Panc1 (cell line): Measurements from ENCODE around the gene DEDD. TPM values are rescaled to one million over a fixed set of nuclear protein-coding genes. Genes with fewer than 3 reads are reported as not detected.

ENCODE experiments used
- ATAC-seq: fragments of 200-7000 bp; cut with Tn5 transposase; 2 replicates; pipeline ENCODE4 v1.9.1; 2020; ENCODE audit warnings: mild to moderate bottlenecking, moderate library complexity
- BruUV-seq: library from RNA; stranded (reverse); fragments of 400-500 nt; replicated peaks from 2 replicates; lab custom pipeline; 2021; lab: Mats Ljungman, UMichigan
- CTCF ChIA-PET: fragments of 300-600 bp; sonication (Branson Sonifier 250); formaldehyde crosslinking; loops from one replicate; lab custom pipeline; 2022; ENCODE audit warnings: antibody characterized with exemption; lab: Charles Lee
- POLR2A ChIA-PET: fragments of 300-600 bp; sonication (Branson Sonifier 250); formaldehyde crosslinking; loops from one replicate; lab custom pipeline; 2022; ENCODE audit warnings: antibody characterized with exemption; lab: Charles Lee
- DNase-seq: peaks from one replicate; pipeline ENCODE4 v3.0.0-alpha.2; 2010; ENCODE audit warnings: low read depth, low spot score
- H3K27ac ChIP-seq: 2 replicates; pipeline ENCODE4 v1.5.1; 2011; ENCODE audit warnings: mild to moderate bottlenecking, low read length, inconsistent platforms
- H3K27me3 ChIP-seq: fragments of 200-500 bp; sonication (Bioruptor generic); 2 replicates; pipeline ENCODE4 v1.6.0; 2014; ENCODE audit warnings: low read length, inconsistent platforms; ENCODE audit not compliant: control insufficient read depth, insufficient read depth
- H3K36me3 ChIP-seq: fragments of 200-500 bp; sonication (Bioruptor generic); 2 replicates; pipeline ENCODE4 v1.5.1; 2014; ENCODE audit warnings: inconsistent platforms, mild to moderate bottlenecking, low read length, moderate library complexity; ENCODE audit not compliant: control insufficient read depth, insufficient read depth
- H3K4me1 ChIP-seq: 2 replicates; pipeline ENCODE4 v1.5.1; 2011; ENCODE audit warnings: inconsistent platforms, mild to moderate bottlenecking, low read length, moderate library complexity; ENCODE audit not compliant: control insufficient read depth, insufficient read depth
- H3K4me3 ChIP-seq, 2 experiments: 2 replicates each; pipeline ENCODE4 v1.5.1; 2011 to 2012; ENCODE audit warnings: low read depth in 2 of 2, low read length in 2 of 2, mild to moderate bottlenecking in 2 of 2, inconsistent platforms in 1 of 2, moderate library complexity in 1 of 2
- H3K9me3 ChIP-seq: fragments of 200-500 bp; sonication (Bioruptor generic); 2 replicates; pipeline ENCODE4 v1.5.1; 2014; ENCODE audit warnings: low read depth, mild to moderate bottlenecking, inconsistent platforms, low read length, moderate library complexity; ENCODE audit not compliant: control insufficient read depth, insufficient read depth
- CTCF ChIP-seq: fragments of 450-650 bp; IDR thresholded peaks from 2 replicates; pipeline ENCODE4 v1.5.1; 2017; ENCODE audit warnings: mild to moderate bottlenecking
- POLR2AphosphoS5 ChIP-seq: IDR thresholded peaks from 2 replicates; pipeline ENCODE4 v1.6.1; 2012; ENCODE audit warnings: mild to moderate bottlenecking, low read depth, low read length, moderate library complexity
- REST ChIP-seq, 2 experiments: IDR thresholded peaks; 2 replicates each; pipeline ENCODE4 v1.6.1; 2011 to 2012; ENCODE audit warnings: low read depth in 2 of 2, control low read depth in 1 of 2, low read length in 1 of 2, mild to moderate bottlenecking in 1 of 2, moderate library complexity in 1 of 2; ENCODE audit not compliant: insufficient read depth in 1 of 2
- SIN3A ChIP-seq: IDR thresholded peaks from 2 replicates; pipeline ENCODE4 v1.6.1; 2012; ENCODE audit warnings: low read depth, mild to moderate bottlenecking, low read length, moderate library complexity, borderline replicate concordance; ENCODE audit not compliant: insufficient read depth
- TCF7L2 ChIP-seq: IDR thresholded peaks from 2 replicates; pipeline ENCODE4 v1.6.1; 2011; ENCODE audit warnings: mild to moderate bottlenecking, low read depth, low read length, inconsistent platforms
- in situ Hi-C: cut with HindIII; loops from 2 replicates; pipeline ENCODE4 v1.10.0; 2016; ENCODE audit warnings: low sequenced_read_pairs, low pct_unique_long_range_greater_than_20kb
- intact Hi-C: fragments of 100-400 bp; cut with micrococcal nuclease; formaldehyde crosslinking; loops from one replicate; pipeline ENCODE4 v1.10.0; 2022; ENCODE audit not compliant: unreplicated experiment
- total RNA-seq: library from RNA; stranded (reverse); gene quantifications from one replicate; pipeline ENCODE4 v1.2.1, GENCODE V29; 2021; ENCODE audit not compliant: unreplicated experiment

DEDD gene
- total RNA-seq, 1 experiment from 2014 or later, result 42.5 TPM

GRCh38 chr1:161161652-161162051 lies 29.2 kb upstream of the DEDD start:
- intact Hi-C loops, result no loop called here
- peaks cover 26% of the 10 kb centered on the region for H3K4me1 ChIP-seq
- no peaks in the 10 kb centered on the region for H3K27me3 ChIP-seq
- ATAC-seq (no peak), DNase-seq (no peak)
- H3K27ac ChIP-seq, result no peak overlapping the region
- H3K4me3 ChIP-seq, result no peak overlapping the region
- H3K36me3 ChIP-seq, result peaks cover 11% of the 10 kb centered on the region
- no TSS peak for BruUV-seq
- ChIA-PET CTCF (no interaction called here), POLR2A (no interaction called here)
- no peak for TF ChIP-seq SIN3A
- TF ChIP-seq POLR2AphosphoS5, result no peak
- no peak for TF ChIP-seq CTCF
- in situ Hi-C loops, result no loop called here
- H3K9me3 ChIP-seq, result no peaks in the 10 kb centered on the region

GRCh38 chr1:161160671-161161145 lies 28.2 kb upstream of the DEDD start:
- Histone ChIP-seq H3K9me3 (no peaks in the 10 kb centered on the region), H3K27ac (no peak overlapping the region), H3K4me3 (no peak overlapping the region; a peak in 1 of 4 replicates), H3K27me3 (no peaks in the 10 kb centered on the region), H3K36me3 (peaks cover 11% of the 10 kb centered on the region), H3K4me1 (peaks cover 26% of the 10 kb centered on the region)
- ChIA-PET CTCF (no interaction called here), POLR2A (no interaction called here)
- TF ChIP-seq CTCF, result no peak
- no peak for TF ChIP-seq REST (IDR thresholded peaks at IDR 0.05; ENCODE audit: insufficient read depth in 1 of 2, low read depth in 2 of 2, low read length in 1 of 2)
- no peak for TF ChIP-seq TCF7L2
- TF ChIP-seq POLR2AphosphoS5, result no peak
- no peak for TF ChIP-seq SIN3A
- intact Hi-C loops, result no loop called here
- ATAC-seq (no peak), DNase-seq (no peak)
- in situ Hi-C loops, result no loop called here
- BruUV-seq, result no TSS peak
